T follicular helper cell (primary cell): ENCODE data around the gene LDLRAD3.

Source experiments
- DNase-seq: peaks from one replicate; pipeline ENCODE4 v3.0.0-alpha.2; 2020; ENCODE audit warnings: low read depth

LDLRAD3 gene

DNA sequence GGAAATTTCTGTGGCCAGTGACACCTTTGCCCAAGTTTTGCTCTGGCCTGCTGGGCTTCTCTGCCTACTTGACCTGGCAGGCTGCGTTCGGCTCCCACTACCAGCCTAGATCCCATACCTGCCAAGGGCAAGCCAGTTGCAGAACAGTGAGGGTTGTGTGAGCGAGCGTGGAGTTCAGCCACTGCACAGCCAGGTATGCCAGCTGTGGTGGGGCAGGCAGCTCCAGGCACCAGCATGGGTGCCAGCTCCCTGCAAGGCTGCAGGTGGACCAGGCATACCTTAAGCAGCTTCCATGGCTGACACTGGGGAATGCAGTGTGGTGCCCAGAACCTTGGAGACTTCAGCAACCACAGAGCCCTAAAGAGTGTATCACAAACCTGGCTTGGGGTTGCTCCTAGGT is 133.5 kb downstream of the LDLRAD3 start:
- no peak for DNase-seq

DNA sequence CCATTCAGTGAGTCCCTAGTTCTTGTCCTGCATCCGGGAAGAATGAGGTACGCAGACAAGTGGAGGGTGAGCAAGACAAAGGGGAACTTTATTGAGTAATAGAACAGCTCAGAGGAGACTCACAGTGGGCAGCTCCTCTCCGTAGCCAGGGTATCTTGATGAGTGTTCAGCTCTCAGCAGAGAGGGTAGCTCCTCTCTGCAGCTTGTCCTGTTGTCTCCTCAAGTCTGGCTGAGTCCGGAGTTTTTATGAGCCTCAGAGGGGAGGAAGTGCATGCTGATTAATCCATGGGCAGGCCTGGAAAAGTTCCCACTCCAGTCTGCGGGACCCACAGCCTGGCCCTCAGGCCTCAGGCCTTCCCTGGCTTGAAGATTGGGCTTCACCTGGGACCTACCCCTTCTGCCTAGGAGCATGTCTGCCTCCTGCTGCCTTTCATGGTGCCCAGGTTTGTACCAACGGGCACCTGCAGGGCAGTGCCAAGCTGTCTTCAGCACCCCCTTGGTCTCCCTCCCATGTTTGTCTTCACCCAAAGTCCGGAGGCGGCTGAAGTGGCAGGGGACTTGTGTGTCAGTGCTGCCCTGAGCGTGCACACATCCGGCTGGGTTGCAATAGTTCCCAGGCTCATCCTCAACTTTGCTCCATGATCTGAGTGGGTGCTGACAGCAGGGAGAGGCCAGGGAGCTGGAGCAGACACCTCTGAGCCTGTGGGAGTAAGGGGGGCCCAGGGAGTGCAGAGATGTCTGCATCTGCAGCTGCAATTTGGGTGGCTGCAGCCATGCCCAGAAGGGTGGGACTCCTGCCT is 134.2 kb downstream of the LDLRAD3 start:
- no peak for DNase-seq

DNA sequence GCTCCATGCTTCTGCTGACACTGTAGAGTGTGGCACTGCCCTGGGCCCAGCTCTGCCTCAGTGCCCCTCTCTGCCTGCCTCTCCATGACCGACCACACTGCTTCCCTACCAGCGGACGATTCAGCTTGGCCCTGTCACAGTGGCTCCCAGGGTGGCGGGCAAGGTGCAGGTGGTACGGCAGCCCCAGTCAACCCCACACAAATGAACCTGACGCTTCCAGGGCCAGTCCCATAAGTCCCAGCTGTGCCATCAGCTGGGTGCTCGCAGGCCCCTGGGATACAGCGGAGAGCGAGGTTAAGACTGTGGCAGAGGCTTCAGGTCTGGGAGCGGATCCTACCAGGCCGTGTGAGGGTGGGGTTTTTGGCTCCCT is 134.8 kb downstream of the LDLRAD3 start:
- no peak for DNase-seq

- DNase-seq, result no peak
Measured at GRCh38 chr11:36079878-36080675, 136.2 kb downstream of the LDLRAD3 start.

- no peak for DNase-seq
Measured at GRCh38 chr11:36081274-36081945, 137.5 kb downstream of the LDLRAD3 start.

- DNase-seq, result no peak
Measured at GRCh38 chr11:36086366-36086765, 142.5 kb downstream of the LDLRAD3 start.

GRCh38 chr11:36088266-36088972 is 144.6 kb downstream of the LDLRAD3 start:
- DNase-seq, result no peak

DNA sequence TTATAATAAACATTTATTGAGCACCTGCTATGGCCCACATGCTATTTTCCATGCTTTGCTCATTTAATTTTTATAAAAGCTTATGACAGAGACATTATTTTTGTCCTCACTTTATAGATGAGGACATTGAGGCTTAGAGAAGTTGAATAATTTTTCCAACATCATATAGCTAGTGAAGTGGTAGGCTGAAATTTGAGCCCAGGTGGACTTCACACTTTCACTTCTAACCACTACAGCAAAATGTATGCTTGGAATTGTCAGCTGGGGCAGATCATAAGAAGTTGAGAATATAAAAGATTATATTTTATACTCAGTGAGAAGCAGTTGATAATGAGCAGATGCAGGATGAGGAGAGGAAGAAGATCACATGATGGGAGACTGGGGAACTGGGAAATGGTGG is 146.1 kb downstream of the LDLRAD3 start:
- DNase-seq, result no peak

GRCh38 chr11:36090356-36091109 is 146.7 kb downstream of the LDLRAD3 start:
- no peak for DNase-seq

GRCh38 chr11:36091256-36091811 is 147.5 kb downstream of the LDLRAD3 start:
- no peak for DNase-seq

- DNase-seq, result no peak
Measured at GRCh38 chr11:36092314-36093030, 148.6 kb downstream of the LDLRAD3 start.

DNA sequence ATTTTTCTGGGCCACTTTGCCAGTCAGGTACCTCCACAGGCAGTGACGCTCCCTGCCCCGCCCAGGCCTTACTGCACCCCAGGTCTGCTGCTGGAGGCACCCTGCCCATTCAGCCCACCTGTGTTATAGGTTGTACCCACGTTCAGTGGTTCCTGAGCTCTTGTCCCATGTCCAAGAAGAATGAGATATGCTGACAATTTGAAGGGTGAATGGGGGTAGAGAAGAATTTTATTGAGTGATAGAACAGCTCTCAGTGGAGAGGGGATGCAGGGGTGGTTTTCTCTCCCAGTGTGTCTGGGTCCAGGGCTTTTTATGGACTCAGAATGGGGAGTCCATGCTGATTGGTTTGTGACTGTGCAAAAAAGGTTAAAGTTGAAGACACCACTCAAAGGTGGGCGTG is 149.7 kb downstream of the LDLRAD3 start:
- no peak for DNase-seq

DNA sequence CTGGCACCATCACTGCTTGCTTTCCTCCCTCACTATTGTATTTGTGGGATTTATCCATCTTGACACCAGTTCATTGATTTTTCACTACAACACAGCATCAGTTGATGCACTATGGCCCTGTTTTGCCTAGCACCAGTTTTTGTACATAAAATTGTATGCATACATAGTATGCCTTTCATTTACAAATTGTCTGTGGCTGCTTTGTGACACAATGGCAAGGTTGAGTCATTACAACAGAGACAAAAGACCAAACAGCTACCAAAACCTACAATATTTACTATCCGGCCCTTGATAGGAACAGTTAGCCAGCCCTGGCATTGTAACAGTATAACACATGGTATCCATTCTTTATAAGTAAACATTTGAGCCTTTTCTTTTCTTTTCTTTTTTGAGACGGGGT is 150.3 kb downstream of the LDLRAD3 start:
- no peak for DNase-seq

DNA sequence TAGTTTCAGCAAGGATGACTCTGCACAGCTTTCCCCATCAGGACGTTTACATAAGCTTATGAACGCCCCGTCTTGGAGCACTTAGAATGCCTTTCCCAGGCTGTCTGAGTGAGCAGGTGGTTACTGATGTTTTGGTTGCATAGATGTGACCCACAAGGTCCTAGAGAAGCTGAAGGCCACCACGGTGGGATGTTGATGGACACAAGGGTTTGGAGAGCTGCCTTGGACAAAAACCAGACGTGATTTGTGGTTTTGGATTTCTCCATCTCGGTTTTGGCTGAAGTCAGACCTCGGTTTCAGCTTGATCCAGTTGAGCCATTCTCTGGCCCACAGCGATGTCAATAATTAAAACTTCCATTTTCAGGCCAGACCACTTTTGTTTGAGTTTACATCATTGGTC is 151.9 kb downstream of the LDLRAD3 start:
- no peak for DNase-seq

DNA sequence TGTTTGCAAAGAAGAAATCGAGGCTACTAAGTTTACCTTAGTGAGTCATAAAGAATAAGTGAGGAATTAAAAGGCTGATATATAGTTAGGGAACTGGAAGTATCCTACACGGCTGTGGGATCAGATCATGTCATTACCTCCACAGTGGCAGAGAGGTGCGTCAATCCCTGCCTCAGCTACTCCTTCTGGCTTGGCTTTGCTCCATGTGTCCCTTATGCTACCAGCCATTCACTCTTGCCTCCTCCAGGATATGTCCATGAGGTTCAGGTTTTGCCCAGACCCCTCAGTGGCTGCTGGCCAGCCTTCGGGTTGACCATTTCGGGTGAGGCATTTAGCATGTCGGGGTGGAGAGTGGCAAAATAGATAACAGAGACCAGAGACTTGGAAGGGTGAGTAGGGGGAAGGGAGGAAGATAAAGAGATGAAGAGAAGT is 153.4 kb downstream of the LDLRAD3 start:
- no peak for DNase-seq

DNA sequence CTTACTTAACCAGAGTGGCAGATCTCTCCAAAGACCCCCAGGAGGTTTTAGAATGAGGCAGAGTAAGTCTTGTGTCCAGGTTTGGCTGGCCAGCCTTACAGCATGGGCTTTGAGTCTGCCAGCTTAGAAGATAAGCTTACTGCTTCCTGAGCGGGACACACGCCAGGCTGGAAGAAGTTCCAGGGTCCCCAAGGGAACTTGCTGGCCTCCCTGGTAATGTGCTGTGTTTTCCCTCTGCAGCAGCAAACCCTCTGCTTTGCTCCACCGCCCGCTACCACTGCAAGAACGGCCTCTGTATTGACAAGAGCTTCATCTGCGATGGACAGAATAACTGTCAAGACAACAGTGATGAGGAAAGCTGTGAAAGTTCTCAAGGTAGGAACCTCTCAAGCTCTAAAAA is 154.2 kb downstream of the LDLRAD3 start:
- no peak for DNase-seq

GRCh38 chr11:36098853-36099375 is 155.1 kb downstream of the LDLRAD3 start:
- DNase-seq, result no peak

DNA sequence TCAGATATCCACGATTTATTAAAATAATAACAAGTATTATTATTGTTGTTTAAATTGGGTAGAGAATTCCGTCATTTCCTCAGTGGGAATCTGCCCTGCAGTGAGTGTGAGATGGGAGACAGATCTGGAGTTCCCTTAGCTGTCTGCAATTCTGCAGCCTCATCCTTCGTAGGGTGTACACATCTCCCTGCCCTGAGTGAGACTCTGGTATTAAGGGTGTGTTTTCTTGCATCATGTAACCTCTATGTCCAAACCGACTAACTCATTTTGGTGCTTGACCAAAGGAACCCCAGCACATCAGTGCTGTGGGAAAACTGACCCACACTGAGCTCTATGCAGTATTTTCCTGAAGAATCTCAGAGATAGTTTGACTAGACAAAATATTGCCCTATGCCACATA is 157.6 kb downstream of the LDLRAD3 start:
- no peak for DNase-seq

- no peak for DNase-seq
Measured at GRCh38 chr11:36102868-36103267, 159.0 kb downstream of the LDLRAD3 start.

DNA sequence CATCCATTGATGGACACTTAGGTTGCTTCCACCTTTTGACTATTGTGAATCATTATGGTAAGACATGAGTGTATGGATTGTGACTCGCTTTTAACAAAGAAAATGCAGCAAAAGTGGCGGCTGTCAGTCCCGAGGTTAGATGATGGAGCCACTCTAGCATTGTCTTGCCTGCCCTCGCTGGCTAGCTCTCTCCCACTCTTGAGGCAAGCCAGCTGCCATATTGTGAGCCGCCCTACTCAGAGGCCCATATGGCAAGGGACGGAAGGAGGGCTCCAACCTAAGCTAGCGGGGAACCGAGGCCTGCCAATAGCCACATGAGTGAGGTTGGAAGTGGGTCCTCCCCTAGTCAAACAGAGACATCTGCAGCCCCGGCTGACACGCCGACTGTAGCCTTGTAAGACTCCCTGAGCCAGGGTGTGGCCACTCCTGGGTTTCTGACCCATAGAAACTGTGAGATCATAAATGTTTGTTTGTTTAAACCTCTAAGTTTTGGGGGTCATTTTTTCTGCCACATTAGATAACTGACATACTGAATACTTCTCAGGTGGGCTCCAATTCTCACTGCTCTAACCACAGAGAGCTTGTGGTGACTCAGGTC is 160.2 kb downstream of the LDLRAD3 start:
- DNase-seq, result no peak
